DOHH2 (cell line): Measurements from ENCODE around the gene R3HDM4.
"Not testable (repeated sequence)": the region's sequence is repeated elsewhere in the genome, so short reads cannot be mapped to it uniquely, and the experiment has no call there.

Experiments used
- H3F3A ChIP-seq: fragments of 200-600 bp; sonication (generic), shearing (Covaris generic); 2 replicates; pipeline ENCODE4 v1.6.0; 2016; ENCODE audit warnings: antibody characterized with exemption, mild to moderate bottlenecking; ENCODE audit not compliant: control insufficient read depth, insufficient read depth
- H3K27ac ChIP-seq: fragments of 200-600 bp; sonication (generic); 2 replicates; pipeline ENCODE4 v1.5.1; 2014; ENCODE audit warnings: low read depth, mild to moderate bottlenecking, low read length, moderate library complexity
- H3K27me3 ChIP-seq: fragments of 200-600 bp; sonication (generic); 2 replicates; pipeline ENCODE4 v1.6.1; 2014; ENCODE audit warnings: mild to moderate bottlenecking, low read length, mixed read lengths; ENCODE audit not compliant: control insufficient read depth
- H3K36me3 ChIP-seq: fragments of 200-600 bp; sonication (generic); 2 replicates; pipeline ENCODE4 v1.6.1; 2014; ENCODE audit warnings: mild to moderate bottlenecking, low read length, moderate library complexity, mixed read lengths; ENCODE audit not compliant: control insufficient read depth
- H3K4me1 ChIP-seq: fragments of 200-600 bp; sonication (generic); 2 replicates; pipeline ENCODE4 v1.6.1; 2014; ENCODE audit warnings: mild to moderate bottlenecking, low read length, mixed read lengths; ENCODE audit not compliant: control insufficient read depth
- H3K4me2 ChIP-seq: fragments of 200-600 bp; sonication (generic); 2 replicates; pipeline ENCODE4 v1.6.0; 2014; ENCODE audit warnings: mild to moderate bottlenecking, low read length, moderate library complexity
- H3K4me3 ChIP-seq: fragments of 200-600 bp; sonication (generic); 2 replicates; pipeline ENCODE4 v1.5.1; 2014; ENCODE audit warnings: mild to moderate bottlenecking, low read length, mixed read lengths
- H3K79me2 ChIP-seq: fragments of 200-600 bp; sonication (generic); 2 replicates; pipeline ENCODE4 v1.6.1; 2014; ENCODE audit warnings: mild to moderate bottlenecking, low read length, mixed read lengths; ENCODE audit not compliant: control insufficient read depth
- H3K9me2 ChIP-seq: fragments of 200-600 bp; sonication (generic); replicated peaks from 2 replicates; pipeline ENCODE4 v1.6.1; 2014; ENCODE audit warnings: mild to moderate bottlenecking, low read length, mixed read lengths; ENCODE audit not compliant: control insufficient read depth
- H3K9me3 ChIP-seq: fragments of 200-600 bp; sonication (generic); 2 replicates; pipeline ENCODE4 v1.6.1; 2014; ENCODE audit warnings: antibody characterized with exemption, low read length, mixed read lengths; ENCODE audit not compliant: control insufficient read depth, insufficient read depth
- H4K20me1 ChIP-seq: fragments of 200-600 bp; sonication (generic); 2 replicates; pipeline ENCODE4 v1.6.0; 2014; ENCODE audit warnings: low read depth, mild to moderate bottlenecking, antibody characterized with exemption, low read length, moderate library complexity; ENCODE audit not compliant: control insufficient read depth, insufficient read depth
- CTCF ChIP-seq: fragments of 200-600 bp; sonication (generic); IDR thresholded peaks from one replicate; pipeline ENCODE4 v1.5.1; 2014; ENCODE audit warnings: antibody characterized with exemption, mild to moderate bottlenecking, low read depth, low read length; ENCODE audit not compliant: poor library complexity, severe bottlenecking
- EZH2phosphoT487 ChIP-seq: fragments of 200-600 bp; sonication (generic); IDR thresholded peaks from 2 replicates; pipeline ENCODE4 v1.6.1; 2017; ENCODE audit warnings: borderline replicate concordance, mild to moderate bottlenecking, antibody characterized with exemption, low read length, moderate library complexity, mixed read lengths

The R3HDM4 gene

GRCh38 chr19:960020-960419 lies 47.0 kb upstream of the R3HDM4 start:
- H3K79me2 ChIP-seq: no peaks in the 10 kb centered on the region
- TF ChIP-seq EZH2phosphoT487 (no peak), CTCF (no peak)
- no peak overlapping the region for H3K4me3 ChIP-seq

GRCh38 chr19:958967-959855 lies 46.2 kb upstream of the R3HDM4 start:
- H3K4me2 ChIP-seq: no peak overlapping the region
- TF ChIP-seq CTCF: no peak
- no peak for TF ChIP-seq EZH2phosphoT487
- no peaks in the 10 kb centered on the region for H3K9me2 ChIP-seq
- H3K27ac ChIP-seq: no peak overlapping the region
- H3K27me3 ChIP-seq: peaks cover 8% of the 10 kb centered on the region
- no peaks in the 10 kb centered on the region; the same call in 1 of the 2 replicates for H3K4me1 ChIP-seq
- H3K9me3 ChIP-seq: no peaks in the 10 kb centered on the region
- H3K36me3 ChIP-seq: no peaks in the 10 kb centered on the region
- no peak overlapping the region for H3K4me3 ChIP-seq
- no peaks in the 10 kb centered on the region for H3K79me2 ChIP-seq
- H3F3A ChIP-seq: no peaks in the 10 kb centered on the region
- no peaks in the 10 kb centered on the region; the same call in 1 of the 2 replicates for H4K20me1 ChIP-seq

More at GRCh38 chr19:960020-960419, 47.0 kb upstream of the R3HDM4 start:
- no peaks in the 10 kb centered on the region for H3K36me3 ChIP-seq
- H3K4me2 ChIP-seq: no peak overlapping the region
- no peaks in the 10 kb centered on the region for H3F3A ChIP-seq
- no peaks in the 10 kb centered on the region for H3K9me2 ChIP-seq
- no peaks in the 10 kb centered on the region for H4K20me1 ChIP-seq
- no peaks in the 10 kb centered on the region for H3K9me3 ChIP-seq
- no peaks in the 10 kb centered on the region for H3K4me1 ChIP-seq
- H3K27me3 ChIP-seq: peaks cover under 1% of the 10 kb centered on the region; the same call in 1 of the 2 replicates
- H3K27ac ChIP-seq: no peak overlapping the region

- peaks cover 12% of the 10 kb centered on the region for H3K4me1 ChIP-seq
- H3K27ac ChIP-seq, H4K20me1 ChIP-seq, H3F3A ChIP-seq, H3K4me3 ChIP-seq, H3K9me3 ChIP-seq, H3K36me3 ChIP-seq, H3K4me2 ChIP-seq, H3K79me2 ChIP-seq, H3K9me2 ChIP-seq: not testable (repeated sequence)
- H3K27me3 ChIP-seq: peaks cover 25% of the 10 kb centered on the region
Measured at GRCh38 chr19:957578-957977, 44.6 kb upstream of the R3HDM4 start.

- H4K20me1 ChIP-seq: no peaks in the 10 kb centered on the region; the same call in 1 of the 2 replicates
- H3F3A ChIP-seq: no peaks in the 10 kb centered on the region
- no peak overlapping the region for H3K27ac ChIP-seq
- H3K9me2 ChIP-seq: no peaks in the 10 kb centered on the region
- H3K9me3 ChIP-seq: no peaks in the 10 kb centered on the region
- H3K36me3 ChIP-seq: no peaks in the 10 kb centered on the region
- H3K79me2 ChIP-seq: no peaks in the 10 kb centered on the region
- no peak for TF ChIP-seq EZH2phosphoT487
- TF ChIP-seq CTCF: no peak
- no peak overlapping the region for H3K4me3 ChIP-seq
- peaks cover 31% of the 10 kb centered on the region for H3K27me3 ChIP-seq
- no peak overlapping the region for H3K4me2 ChIP-seq
- H3K4me1 ChIP-seq: peaks cover 19% of the 10 kb centered on the region
Measured at GRCh38 chr19:956766-957440, 43.9 kb upstream of the R3HDM4 start.
